Heart right ventricle (tissue), 16 donors: ENCODE measurements around the gene BTBD3. TPM values are rescaled to one million over a fixed set of nuclear protein-coding genes. Genes with fewer than 3 reads are reported as not detected.

Source experiments
- ATAC-seq, 8 donors: fragments of 200-7000 bp; cut with Tn5 transposase; one replicate each; pipeline ENCODE4 v1.9.1; 2020; ENCODE audit warnings: mild to moderate bottlenecking in 8 of 8, moderate library complexity in 8 of 8, moderate number of reproducible peaks in 1 of 8
- DNase-seq, 2 donors: peaks; one replicate each; pipeline ENCODE4 v3.0.0-alpha.2; 2020
- H3K27ac ChIP-seq, 10 donors: fragments of 200-600 bp; sonication (generic) in 2 of 10; one replicate each; pipeline versions ENCODE4 v1.5.0 to v1.8.0; 2020 to 2022; ENCODE audit warnings: mild to moderate bottlenecking in 3 of 10
- H3K27me3 ChIP-seq, 7 donors: fragments of 200-600 bp; one replicate each; pipeline ENCODE4 v1.8.0; 2021 to 2022; ENCODE audit warnings: mild to moderate bottlenecking in 2 of 7
- H3K36me3 ChIP-seq, 9 donors: fragments of 200-600 bp; sonication (generic) in 1 of 9; one replicate each; pipeline versions ENCODE4 v1.5.0 to v1.8.0; 2020 to 2022; ENCODE audit warnings: mild to moderate bottlenecking in 2 of 9
- H3K4me1 ChIP-seq, 9 donors: fragments of 200-600 bp; sonication (generic) in 1 of 9; one replicate each; pipeline versions ENCODE4 v1.5.0 to v1.8.0; 2020 to 2022; ENCODE audit warnings: mild to moderate bottlenecking in 4 of 9
- H3K4me3 ChIP-seq, 10 donors: fragments of 200-600 bp; sonication (generic) in 2 of 10; one replicate each; pipeline versions ENCODE4 v1.5.0 to v1.8.0; 2020 to 2022; ENCODE audit warnings: mild to moderate bottlenecking in 7 of 10, moderate library complexity in 2 of 10
- H3K9me3 ChIP-seq, 11 donors: fragments of 200-600 bp in 10 of 11; sonication (generic) in 2 of 11; one replicate each; pipeline versions ENCODE4 v1.5.0 to v1.8.0; 2013 to 2022; ENCODE audit warnings: mild to moderate bottlenecking in 2 of 11, control low read depth in 1 of 11, moderate library complexity in 1 of 11
- WGBS, 2 donors: extraction: QIAGEN DNeasy Blood & Tissue Kit; methylation state at CpG; one replicate each; pipeline ENCODE4 v1.1.7; 2013; ENCODE audit warnings: inconsistent platforms in 1 of 2; 5-methylcytosine and 5-hydroxymethylcytosine counted together
- intact Hi-C, 10 donors: fragments of 100-400 bp; cut with DNase I; formaldehyde crosslinking; loops; one replicate each; pipeline versions ENCODE4 v1.11.1 to v1.14.2; 2022
- polyA plus RNA-seq, 2 donors: library from polyadenylated mRNA; stranded (reverse); fragments of 200-250 nt; gene quantifications; one replicate each; pipeline ENCODE4 v1.2.3, GENCODE V29; 2013
- total RNA-seq, 10 donors: library from RNA; stranded (reverse); fragmentation: NEBNext Ultra II Directional in 3 of 10; extraction: Animal tissue kit (Norgen Biotek cat#: 25700) in 3 of 10; gene quantifications; one replicate each; pipeline versions ENCODE4 v1.2.1 to v1.2.4, GENCODE V29; 2021 to 2023
- TF ChIP-seq, protein P1 (sequence below), 9 donors: fragments of 200-600 bp; sonication (generic) in 2 of 9; IDR thresholded peaks; one replicate each; pipeline versions ENCODE4 v1.5.0 to v1.8.0; 2021 to 2022; ENCODE audit warnings: antibody characterized with exemption in 9 of 9, mild to moderate bottlenecking in 5 of 9, moderate library complexity in 1 of 9
- donor health status: Arrhythmogenic right ventricular cardiomyopathy.
- donor health status: ischemic (EF 13 %, LVEDD 7.1; RV severe dilation, severe dysfunction).
- donor health status: healthy with polysubstance abuse.
- donor health status: DM: no; HTN: yes; CAD: no.
- donor health status: DM: no; HTN: no; CAD: no.
- donor health status: ischemic (EF 25% LVEDD 6.9; RV normal size, moderate dysfunction).
- donor health status: ischemic (EF 25% LVEDD 5.7; RV mildly dilated, moderate dysfunction).
- donor health status: healthy.
- donor health status: DM: yes; HTN: yes; CAD: no.
- donor health status: Ischemic cardiomyopathy.
- donor health status: ischemic (EF 35%, LVEDD 5.7; RV mildly dilated, moderate dysfunction).
- donor health status: nonischemic (EF 11% LVEDD 7.7; RV severe dilation, severe dysfunction).
- donor health status: DM: yes; HTN: yes; CAD: no.
- donor health status: PGD.
- donor health status: ischemic (EF 29% LVEDD 5.4; RV normal size, mild dysfunction).
- donor health status: nonischemic (EF 23%, LVEDD 6.1; RV moderate dilation, normal function).

BTBD3 gene
- total and polyA plus RNA-seq, 12 donors, result 10.2 to 29.8 (median 23.0) TPM

DNA sequence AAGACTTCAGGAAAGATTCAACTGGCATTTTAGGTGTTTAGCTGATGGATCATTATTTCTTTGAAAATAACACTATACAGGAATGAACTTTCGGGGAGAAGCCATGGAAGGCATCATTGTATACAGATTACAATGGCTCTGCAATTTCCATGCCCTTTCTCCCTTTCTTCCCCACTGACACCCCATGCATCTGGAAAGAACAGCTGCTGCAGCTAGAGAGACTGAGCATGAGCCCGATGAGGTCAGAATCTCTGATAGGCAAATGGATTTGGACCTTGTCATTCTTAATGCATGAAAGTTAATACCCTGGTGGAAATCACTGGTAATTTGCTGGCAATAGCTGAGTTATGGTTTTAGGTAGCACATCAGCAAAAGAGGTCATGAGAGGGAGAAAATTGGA, 54.8 kb downstream of the BTBD3 start:
- Histone ChIP-seq H3K4me1 (no peaks in the 10 kb centered on the region), H3K9me3 (peaks cover 0 to 12% (median 0%) of the 10 kb centered on the region in 11 donors), H3K27ac (no peak overlapping the region), H3K4me3 (no peak overlapping the region), H3K36me3 (no peaks in the 10 kb centered on the region), H3K27me3 (no peaks in the 10 kb centered on the region)
- WGBS, 2 donors, result 92 to 93% methylated on average over 2 of the region's 2 CpGs
- TF ChIP-seq, protein P1, sequence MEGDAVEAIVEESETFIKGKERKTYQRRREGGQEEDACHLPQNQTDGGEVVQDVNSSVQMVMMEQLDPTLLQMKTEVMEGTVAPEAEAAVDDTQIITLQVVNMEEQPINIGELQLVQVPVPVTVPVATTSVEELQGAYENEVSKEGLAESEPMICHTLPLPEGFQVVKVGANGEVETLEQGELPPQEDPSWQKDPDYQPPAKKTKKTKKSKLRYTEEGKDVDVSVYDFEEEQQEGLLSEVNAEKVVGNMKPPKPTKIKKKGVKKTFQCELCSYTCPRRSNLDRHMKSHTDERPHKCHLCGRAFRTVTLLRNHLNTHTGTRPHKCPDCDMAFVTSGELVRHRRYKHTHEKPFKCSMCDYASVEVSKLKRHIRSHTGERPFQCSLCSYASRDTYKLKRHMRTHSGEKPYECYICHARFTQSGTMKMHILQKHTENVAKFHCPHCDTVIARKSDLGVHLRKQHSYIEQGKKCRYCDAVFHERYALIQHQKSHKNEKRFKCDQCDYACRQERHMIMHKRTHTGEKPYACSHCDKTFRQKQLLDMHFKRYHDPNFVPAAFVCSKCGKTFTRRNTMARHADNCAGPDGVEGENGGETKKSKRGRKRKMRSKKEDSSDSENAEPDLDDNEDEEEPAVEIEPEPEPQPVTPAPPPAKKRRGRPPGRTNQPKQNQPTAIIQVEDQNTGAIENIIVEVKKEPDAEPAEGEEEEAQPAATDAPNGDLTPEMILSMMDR (IDR thresholded peaks at IDR 0.05), result no peak
- ATAC-seq (no peak), DNase-seq (no peak)
- intact Hi-C loops, result no loop called here
